Glomerular visceral epithelial cell (primary cell): Measurements from ENCODE around the gene BLOC1S2.
"Not testable (repeated sequence)": the region's sequence is repeated elsewhere in the genome, so short reads cannot be mapped to it uniquely, and the experiment has no call there.

Source experiments
- DNase-seq: peaks from one replicate; pipeline ENCODE4 v3.0.0-alpha.2; 2016; ENCODE audit errors: extremely low spot score

Gene BLOC1S2

DNA sequence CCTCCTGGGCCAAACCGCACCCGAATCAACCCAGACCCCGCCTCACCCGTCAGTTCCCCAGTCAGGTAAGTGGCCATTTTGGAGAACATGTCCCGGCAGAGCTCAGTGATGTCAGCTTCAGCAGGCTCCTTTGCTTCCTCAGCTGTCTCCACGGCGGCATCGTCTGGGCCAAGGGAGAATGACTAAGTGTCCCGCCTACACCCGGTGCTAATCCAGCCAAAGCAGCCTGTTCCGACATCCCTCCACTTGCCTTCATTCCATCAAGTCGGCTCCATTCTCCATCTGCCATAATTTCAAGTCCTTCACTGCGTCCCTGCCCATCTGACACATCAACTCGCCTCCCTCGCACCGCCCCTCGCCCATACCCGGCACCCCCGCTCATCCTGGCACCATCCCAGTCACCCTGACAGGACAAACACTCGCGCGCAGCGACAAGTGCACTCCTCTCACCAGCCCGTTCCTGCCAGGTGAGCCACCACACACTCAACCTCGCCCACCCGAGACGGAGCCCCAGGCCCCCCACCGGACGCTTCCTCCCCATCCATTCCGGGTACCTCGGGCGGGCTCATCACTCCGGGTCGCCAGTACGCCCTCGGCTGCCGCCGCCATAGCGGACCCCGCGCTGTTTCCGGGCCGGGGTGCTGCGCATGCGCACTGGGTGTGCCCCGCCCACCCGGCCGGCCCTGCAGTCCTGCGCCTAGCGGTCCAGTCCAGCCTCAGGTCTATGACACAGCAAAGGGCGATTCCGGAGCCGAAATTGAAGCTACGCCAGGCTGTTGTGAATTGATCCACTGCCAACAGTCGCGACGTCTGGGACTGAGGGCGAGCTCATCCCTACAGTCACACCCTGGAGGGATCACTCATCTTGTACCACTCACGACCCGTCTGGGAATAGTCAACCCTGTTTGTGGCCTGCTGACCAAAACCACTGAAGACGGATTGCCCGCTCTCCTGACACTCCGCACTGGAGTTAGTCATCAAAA lies at the start of gene BLOC1S2:
Gene BLOC1S2, minus strand, starts transcription at position 630 of the 983 bp plus-strand sequence. Its CDS starts 21 bp downstream, at position 609.
- DNase-seq, result peak; percentile 91

DNA sequence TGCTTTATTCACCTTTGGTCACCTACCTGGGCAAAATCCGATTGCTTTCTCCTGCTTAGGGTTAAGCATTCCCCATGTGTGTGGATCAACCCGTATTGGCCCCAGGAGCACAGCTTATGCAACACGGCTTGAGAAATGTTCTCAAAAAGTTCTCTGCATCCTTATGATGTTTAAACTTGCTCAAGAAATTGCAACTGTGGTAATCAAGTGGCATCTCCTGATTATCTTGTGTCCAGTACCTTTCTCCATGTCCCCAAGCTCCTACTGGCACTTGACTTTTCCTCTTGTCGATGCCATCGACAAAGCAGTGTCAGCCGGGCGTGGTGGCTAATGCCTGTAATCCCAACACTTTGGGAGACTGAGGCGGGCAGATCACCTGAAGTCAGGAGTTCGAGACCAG lies 48.3 kb upstream of the BLOC1S2 start:
- no peak for DNase-seq

DNA sequence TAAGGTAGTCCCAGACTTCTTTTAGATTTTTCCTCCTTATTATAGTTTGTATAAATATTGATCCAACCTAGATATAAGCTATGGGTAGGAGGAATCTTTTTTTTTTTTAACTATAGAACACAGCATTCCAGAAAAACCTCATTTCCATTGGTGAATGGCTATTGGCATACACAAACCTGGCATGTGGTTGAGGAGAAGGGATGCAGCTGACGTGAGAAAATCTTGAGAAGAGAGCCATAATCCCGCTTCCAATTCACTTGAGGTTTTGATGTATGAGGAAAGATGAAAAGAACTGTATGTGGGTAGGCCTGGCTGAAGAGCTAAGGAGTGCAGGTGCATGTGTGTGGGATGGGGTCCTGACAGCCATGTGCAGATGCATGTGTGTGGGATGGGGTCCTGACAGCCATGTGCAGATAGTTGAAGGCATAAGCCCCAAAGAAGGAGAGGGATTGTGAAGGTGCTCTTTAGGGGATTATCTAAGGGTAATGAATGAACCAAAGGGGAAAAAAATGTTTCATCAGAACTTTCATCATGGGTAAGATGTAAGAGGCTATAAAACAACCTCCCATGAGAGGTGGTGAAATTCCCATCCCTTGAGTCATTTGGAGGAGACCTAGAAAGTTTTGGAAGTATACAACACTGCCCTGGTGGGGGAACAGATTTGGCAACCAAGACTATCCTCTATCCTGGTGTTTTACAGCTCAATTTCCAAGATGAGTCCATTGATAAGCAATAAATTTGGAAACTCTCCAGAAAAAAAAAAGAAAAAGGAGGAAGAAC lies 47.4 kb upstream of the BLOC1S2 start:
- DNase-seq, result no peak

DNA sequence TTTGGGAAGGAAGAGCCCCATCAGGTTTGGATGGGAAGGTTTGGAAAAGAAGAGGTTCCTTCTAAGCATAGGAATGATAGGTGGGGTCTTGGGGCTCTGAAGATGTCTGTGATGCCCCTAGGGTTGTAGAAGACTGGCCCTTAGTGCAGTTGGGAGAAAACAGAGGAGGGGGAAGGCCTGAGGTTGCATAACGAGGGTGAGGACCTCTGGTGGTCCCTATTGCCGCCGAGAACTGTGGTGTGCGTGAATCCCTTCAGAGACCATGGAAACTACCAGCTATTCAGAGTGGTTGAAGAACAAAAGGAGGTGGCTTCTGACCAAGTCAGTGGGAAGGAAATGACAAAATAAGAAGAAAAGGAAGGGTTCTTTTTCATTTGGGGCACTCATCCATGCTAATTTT lies 46.6 kb upstream of the BLOC1S2 start:
- no peak for DNase-seq

DNA sequence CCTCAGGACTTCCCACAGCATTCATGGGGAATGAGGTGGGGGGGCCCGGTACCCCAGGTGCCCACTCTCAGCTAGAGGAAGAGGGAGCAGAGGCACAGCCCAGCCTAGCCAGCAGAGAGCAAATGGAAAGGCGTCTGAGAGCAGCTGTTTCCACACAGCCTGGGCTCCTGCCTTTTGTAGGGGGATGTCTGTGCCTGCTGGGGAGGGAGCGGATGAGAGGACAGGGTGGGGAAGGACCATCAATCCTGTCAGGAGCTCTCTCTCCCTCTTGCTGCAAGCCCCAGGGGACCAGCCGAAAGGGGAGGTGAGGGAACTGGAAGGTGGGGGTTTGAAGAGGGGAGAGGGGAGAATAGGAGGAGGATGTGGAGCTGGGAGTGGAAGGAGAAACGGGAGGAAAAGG lies 43.6 kb upstream of the BLOC1S2 start, which contains the start of gene PKD2L1:
Gene PKD2L1, minus strand, starts transcription at position 150 of the 400 bp plus-strand sequence. Its CDS starts 125 bp downstream, at position 25.
- no peak for DNase-seq

DNA sequence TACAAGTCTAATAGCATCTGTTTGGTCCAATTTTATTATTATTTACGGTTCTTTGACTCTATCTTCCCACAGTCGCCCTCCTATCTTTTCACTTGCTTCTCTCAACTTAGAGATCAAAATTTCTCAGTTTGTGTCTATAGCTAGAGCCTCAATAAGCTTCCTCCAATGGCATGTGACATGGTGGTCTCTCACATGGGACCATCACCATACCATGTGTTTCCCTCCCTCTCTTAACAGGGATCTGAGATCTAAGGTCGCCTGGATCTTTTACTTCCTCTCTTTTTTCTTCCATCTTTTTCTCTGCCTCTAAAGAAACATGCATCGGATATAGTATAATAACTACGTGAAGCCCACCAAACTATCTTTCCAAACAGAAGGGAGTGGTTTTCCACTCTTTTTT lies 41.7 kb upstream of the BLOC1S2 start:
- DNase-seq, result no peak

DNA sequence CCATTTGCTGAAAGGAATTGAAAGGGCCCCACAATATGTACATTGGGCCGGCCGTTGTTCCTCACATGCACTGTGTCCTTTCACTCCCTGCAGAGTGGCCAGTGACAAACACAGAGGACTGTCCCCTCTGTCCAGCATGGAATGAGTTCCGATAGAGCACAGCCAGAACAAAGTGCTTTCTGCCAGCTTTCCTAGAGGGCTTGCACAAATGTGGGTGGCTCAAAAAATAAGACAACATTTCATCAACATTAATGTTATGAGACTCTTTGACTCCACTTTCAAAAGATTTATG lies 41.2 kb upstream of the BLOC1S2 start:
- DNase-seq, result no peak

DNA sequence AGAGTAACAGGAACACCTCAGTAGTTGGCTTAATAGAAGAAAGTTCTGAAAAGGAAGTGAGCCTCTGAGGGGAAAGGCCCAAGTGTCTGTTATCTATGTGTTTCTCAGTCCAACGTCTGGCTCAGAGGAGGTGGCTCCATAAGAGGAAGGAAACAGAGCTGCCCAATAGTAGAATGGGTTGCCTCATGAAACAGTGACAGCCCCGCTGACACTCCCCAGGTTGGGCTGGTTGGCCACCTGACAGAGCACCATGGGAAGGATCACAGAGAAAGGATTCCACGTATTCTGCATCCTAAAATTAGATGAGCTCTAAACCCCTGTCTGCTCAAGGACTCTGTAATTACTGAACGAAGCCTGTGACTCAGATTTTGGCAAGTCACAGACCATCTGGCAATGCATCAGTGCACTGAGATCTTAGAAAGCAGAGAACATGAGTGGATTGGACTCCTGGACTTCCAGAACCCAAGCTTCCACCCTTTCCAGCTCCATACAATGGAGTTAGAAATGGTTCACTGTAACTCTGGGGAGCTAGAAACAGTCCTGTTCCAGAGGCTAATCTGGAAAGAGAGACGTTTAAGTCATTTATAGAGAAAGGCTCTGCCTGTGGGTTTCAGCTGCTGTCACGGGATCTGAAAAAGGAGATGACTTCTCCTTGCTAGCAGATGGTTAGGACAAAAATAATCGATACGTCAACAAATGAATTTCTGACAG lies 40.7 kb upstream of the BLOC1S2 start:
- DNase-seq, result no peak

DNA sequence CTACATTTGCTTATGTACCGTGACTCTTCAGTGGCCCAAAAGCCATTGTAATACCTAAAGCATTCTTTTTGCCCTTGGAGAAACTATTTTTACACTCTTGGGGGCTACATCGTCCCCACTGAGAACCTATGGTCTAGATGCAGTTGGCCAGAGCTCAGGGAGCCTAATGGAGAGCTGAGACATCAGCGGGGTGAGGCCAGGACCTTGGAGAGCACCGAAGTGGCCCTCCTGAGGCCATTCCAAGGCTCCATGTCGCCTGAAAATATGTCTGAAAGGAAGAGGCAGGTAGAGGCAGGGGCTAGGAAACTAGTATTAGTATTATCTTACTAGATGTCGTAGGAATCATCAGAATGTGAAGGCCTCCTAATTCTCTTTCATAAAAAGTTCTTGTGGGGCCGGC lies 38.7 kb upstream of the BLOC1S2 start:
- DNase-seq, result no peak

DNA sequence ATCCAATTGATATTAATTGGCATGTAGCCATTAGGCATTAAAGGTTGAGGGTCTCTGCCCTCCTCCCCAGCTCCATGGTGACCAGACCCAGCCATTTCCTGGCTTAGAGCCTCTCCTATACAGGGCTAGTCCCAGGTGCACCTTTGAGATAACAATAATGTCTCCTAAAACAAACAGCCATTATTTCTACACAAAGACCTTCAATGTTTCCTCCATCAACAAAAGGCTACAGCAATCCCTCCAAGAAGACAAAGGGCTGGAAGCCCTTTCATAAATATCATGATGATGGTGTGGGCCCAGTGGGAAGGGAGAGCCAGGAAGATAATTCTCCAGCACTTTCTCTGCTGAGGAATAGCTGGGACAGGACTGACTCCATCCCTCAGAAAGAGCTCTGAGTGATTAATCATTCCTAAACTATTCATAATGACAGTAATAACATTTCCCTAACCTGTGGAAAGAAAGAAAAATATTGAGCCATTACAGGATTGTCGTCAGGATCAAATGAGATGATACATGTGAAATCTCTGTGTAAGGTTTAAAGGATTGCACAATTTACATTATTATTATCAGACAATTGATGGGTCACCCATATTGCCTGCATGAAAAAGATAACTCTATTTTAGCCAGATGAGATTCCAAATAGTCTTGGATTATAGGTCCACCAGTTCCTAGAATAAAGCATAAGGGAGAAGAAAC lies 33.4 kb upstream of the BLOC1S2 start:
- DNase-seq, result no peak

DNA sequence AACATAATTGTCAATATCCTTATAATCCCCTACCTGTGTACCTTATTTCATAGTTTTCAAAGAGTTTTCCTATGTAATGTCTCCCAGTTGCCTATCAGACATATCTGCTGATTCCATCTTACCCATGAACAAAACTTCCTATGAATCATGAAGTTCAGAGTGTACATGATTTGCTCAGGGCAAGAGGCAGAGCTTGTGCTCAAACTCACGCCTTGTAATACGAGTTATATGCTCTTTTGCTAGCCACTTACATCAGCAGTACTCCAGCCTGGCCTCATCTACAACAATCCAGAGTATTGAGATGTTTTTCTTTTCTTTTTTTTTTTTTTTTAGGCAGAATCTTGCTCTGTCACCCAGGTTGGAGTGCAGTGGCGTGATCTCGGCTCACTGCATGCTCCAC lies 31.7 kb upstream of the BLOC1S2 start:
- no peak for DNase-seq

DNA sequence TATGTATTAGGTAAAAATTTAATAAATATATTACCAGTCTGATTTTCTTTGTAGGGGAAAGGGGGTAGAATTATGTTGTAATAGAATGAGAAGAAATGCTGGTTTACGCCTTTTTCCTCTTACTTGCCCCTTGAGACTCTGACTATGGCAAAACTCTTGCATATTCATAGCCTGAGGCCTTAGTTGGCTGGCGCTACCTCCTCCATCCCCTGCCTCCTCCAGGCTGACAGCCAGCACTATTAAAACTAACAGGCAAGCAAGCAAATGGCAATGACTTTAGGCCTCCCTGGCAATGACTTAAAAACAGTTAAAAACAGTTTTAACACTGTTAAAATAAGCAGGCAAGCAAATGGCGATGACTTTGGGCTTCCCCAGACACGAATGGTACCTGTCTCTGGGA lies 29.1 kb upstream of the BLOC1S2 start:
- no peak for DNase-seq

DNA sequence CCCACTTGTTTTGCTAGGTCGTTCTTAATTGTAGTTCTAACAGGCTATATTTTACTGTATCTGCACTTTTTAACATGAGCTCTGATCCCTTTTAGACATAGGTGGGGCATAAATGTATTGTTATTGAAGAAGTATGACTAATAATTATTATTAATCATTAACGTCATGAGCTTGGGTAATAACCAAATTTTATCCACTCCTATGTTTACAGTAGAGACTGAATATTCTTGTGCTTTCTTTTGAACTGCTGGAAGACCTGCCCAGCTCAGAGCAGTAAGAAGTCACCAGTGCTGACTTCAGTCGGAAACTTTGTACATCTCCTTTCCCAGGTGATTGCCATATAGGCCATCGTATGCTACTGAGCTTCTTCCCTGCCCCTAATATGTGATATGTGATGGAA lies 24.8 kb upstream of the BLOC1S2 start:
- DNase-seq, result no peak

DNA sequence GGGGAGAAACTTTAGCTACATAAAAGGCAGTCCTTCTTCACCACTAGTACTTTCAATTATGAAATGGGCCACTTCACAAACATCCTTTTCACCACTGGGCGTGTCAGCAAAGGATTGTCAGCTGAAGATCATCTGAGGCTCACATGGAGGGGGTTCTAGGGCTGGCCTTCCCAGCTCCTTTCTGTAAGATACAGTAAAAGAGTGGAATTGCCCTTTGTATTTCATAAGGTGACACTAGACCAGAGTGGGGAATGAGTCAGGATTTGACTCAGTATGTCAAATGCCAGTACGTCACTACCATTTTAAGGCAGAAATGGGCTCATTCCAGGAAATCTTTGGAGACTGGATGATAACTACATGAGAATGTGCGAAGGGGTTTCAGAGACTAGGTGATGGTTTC lies 21.2 kb upstream of the BLOC1S2 start:
- DNase-seq, result no peak

DNA sequence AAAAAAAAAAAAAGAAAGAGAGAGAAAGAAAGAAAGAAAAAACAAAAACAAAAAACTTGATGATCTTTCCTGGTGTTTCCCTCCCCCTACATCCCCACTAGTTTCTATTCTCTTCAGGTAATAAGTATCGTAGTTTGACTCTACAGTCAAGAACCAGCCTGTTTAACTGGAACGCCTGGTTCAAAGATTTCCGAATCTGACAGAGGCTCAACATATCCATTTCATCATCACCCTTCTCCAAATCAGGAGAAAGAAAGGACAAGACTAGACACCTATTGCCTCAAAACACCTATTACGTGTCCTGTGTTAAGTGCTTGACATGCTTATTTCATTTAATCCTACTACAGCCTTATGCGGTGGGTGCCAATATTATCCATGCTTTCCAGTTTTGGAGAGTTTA lies 20.4 kb upstream of the BLOC1S2 start:
- no peak for DNase-seq

DNA sequence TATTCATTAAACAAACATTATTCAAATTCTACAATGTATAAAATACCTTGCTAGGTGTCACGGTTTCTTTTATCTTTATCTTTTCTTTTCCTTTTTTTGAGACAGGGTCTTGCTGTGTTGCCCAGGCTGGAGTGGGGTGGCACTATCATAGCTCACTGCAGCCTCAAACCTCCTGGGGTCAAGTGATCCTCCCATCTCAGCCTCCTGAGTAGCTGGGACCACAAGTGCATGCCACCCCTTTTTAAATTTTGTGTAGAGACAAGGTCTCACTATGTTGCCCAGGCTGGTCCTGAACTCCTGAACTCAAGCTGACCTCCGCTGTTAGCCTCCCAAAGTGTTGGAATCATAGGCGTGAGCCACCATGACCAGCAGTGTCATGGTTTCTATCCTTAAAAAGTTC lies 17.9 kb upstream of the BLOC1S2 start:
- no peak for DNase-seq

DNA sequence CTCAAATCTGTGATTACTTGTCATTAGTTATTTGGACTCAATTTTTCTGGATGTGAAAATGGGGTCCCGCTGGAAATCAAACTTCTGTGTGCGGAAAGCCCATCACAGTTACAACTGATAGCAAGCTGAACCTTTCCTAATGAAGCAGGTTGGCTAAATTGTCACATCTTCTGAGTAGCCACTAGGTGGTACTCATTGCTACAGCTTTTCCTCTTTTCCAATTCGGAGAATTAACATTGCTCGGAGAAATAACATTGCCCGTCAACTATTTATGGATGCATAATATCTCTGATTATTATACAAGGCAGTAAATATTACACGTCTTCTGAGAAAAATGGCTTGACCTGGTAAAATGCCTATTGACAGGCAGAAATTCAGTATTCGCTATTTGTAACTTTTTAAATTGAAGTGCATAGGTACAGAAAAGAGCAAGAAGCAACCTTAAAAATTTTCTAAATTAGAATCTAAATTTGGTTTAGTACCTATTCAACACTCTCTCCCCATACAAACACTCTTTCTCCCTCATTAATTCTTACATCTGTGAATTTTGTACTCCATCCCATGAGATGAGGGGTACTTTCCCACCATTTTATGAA lies 17.3 kb upstream of the BLOC1S2 start:
- no peak for DNase-seq

DNA sequence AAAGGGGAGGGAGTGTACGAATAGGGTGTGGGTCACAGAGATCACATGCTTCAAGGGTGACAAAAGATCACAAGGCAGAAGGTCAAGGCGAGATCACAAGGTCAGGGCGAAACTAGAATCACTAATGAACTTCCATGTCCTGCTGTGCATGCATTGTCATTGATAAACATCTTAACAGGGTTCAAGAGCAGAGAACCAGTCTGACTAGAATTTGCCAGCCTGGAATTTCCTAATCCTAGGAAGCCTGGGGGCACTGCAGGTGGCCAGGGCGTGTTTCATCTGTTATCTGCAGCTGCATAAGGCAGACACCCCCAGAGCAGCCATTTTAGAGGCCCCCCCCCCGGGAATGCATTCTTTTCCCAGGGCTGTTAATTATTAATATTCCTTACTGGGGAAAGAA lies 14.6 kb upstream of the BLOC1S2 start:
- not testable (repeated sequence) for DNase-seq

DNA sequence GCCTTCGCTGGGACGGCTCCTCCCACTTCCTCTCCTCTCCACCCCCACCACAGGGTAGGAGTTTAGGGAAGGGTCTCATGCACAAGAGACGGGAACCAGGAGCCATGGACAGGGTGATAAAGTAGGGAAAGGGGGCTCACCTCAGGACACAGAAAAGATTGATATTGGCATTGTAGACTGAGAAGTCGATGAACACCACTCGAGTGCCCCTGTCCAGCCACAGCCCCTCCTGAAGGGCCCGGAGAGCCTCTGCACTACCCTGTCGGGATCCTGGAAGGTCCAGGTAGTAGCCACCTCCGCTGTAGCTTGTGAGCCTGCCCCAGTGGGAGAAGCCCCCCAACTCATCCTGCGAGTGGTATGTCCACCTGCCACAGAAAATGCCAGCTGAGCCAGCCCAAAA lies 10.8 kb upstream of the BLOC1S2 start:
- no peak for DNase-seq

DNA sequence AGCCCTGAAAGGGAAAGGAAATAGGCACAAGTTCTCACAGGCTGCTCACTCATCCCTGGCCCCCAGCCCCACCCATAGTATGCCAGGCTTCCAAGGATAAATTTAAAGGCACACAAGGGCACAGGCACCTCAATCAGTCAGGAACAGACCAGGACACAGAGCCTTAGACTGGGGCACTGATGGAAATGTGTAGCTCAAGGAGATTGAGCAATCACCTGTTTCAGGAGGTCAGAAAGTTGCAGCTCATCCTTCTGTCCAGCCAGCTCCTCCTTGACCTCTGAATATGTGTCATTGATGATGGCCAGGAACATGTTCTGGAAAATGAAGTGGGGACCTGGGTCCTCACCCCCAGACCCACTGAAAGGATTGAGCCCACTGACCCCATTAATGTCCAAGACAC lies 6.6 kb upstream of the BLOC1S2 start:
- DNase-seq, result no peak

DNA sequence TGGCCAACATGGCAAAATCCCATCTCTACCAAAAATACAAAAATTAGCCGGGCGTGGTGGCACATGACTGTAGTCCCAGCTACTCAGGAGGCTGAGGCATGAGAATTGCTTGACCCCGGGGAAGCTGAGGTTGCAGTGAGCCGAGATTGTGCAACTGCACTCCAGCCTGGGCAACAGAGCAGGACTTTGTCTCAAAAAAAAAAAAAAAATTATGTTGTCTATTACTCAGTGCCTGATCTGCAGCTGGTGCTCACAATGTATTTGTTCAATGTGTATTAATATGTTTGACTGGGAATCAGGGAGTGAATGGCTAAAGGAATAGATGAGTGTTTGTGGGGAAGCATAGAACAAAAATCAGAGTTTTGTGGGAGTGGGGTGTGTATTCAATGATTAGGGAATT lies 5.8 kb upstream of the BLOC1S2 start:
- not testable (repeated sequence) for DNase-seq
